SK-N-SH (cell line): ENCODE results near the gene OTOG. TPM values are rescaled to one million over a fixed set of nuclear protein-coding genes. Genes with fewer than 3 reads are reported as not detected.

ENCODE experiments used
- CTCF ChIA-PET: fragments of 300-600, 350-600 bp; formaldehyde crosslinking; extraction: SDS; loops from one replicate; lab custom pipeline; 2021; lab: Yijun Ruan, JAX
- POLR2A ChIA-PET: fragments of 350-600 bp; sonication (Branson Sonifier 250); formaldehyde crosslinking; extraction: SDS; loops from one replicate; lab custom pipeline; 2020; ENCODE audit warnings: antibody characterized with exemption, inconsistent platforms; lab: Yijun Ruan, JAX
- DNase-seq: peaks from one replicate; pipeline ENCODE4 v3.0.0; 2012
- H2AFZ ChIP-seq: fragments of 200-600 bp; sonication (generic); 2 replicates; pipeline ENCODE4 v1.8.1; 2016; ENCODE audit warnings: antibody characterized with exemption, mild to moderate bottlenecking, low read depth
- H3F3A ChIP-seq: fragments of 200-600 bp; sonication (generic); replicated peaks from 2 replicates; pipeline ENCODE3; 2016; ENCODE audit warnings: antibody characterized with exemption, mild to moderate bottlenecking; ENCODE audit not compliant: insufficient read depth
- H3K27ac ChIP-seq, 2 experiments: fragments of 200-500 bp in 1 of 2; fragments of 200-600 bp in 1 of 2; sonication (Bioruptor generic) in 1 of 2; sonication (generic), shearing (Covaris generic) in 1 of 2; 2 replicates each; pipeline versions ENCODE4 v1.5.1 to v1.6.1; 2014 to 2016; ENCODE audit warnings: low read depth in 2 of 2, inconsistent platforms in 1 of 2, low read length in 1 of 2, mild to moderate bottlenecking in 1 of 2, mixed read lengths in 1 of 2
- H3K27me3 ChIP-seq: fragments of 200-600 bp; sonication (generic), shearing (Covaris generic); 2 replicates; pipeline ENCODE4 v1.6.1; 2016; ENCODE audit warnings: mixed run types; ENCODE audit not compliant: insufficient read depth
- H3K36me3 ChIP-seq, 2 experiments: fragments of 200-500 bp in 1 of 2; fragments of 200-600 bp in 1 of 2; sonication (Bioruptor generic) in 1 of 2; sonication (generic) in 1 of 2; replicated peaks in 1 of 2; 2 replicates each; pipeline versions ENCODE3 to v1.5.1; 2014 to 2016; ENCODE audit warnings: low read length in 1 of 2, mild to moderate bottlenecking in 1 of 2; ENCODE audit not compliant: insufficient read depth in 2 of 2, control insufficient read depth in 1 of 2
- H3K4me1 ChIP-seq, 2 experiments: fragments of 200-500 bp in 1 of 2; fragments of 200-600 bp in 1 of 2; sonication (Bioruptor generic) in 1 of 2; sonication (generic), shearing (Covaris generic) in 1 of 2; 2 replicates each; pipeline versions ENCODE4 v1.5.1 to v1.6.1; 2014 to 2016; ENCODE audit warnings: low read depth in 1 of 2, low read length in 1 of 2, mixed run types in 1 of 2; ENCODE audit not compliant: insufficient read depth in 2 of 2, control insufficient read depth in 1 of 2
- H3K4me2 ChIP-seq: fragments of 200-600 bp; sonication (generic), shearing (Covaris generic); 2 replicates; pipeline ENCODE4 v1.6.1; 2017; ENCODE audit warnings: mixed run types
- H3K4me3 ChIP-seq, 2 experiments: fragments of 200-500 bp in 1 of 2; fragments of 200-600 bp in 1 of 2; sonication (Bioruptor generic) in 1 of 2; sonication (generic), shearing (Covaris generic) in 1 of 2; 2 replicates each; pipeline versions ENCODE4 v1.5.1 to v1.8.1; 2014 to 2016; ENCODE audit warnings: low read depth in 2 of 2, inconsistent platforms in 1 of 2, low read length in 1 of 2, mild to moderate bottlenecking in 1 of 2, mixed read lengths in 1 of 2, moderate library complexity in 1 of 2
- H3K79me2 ChIP-seq: fragments of 200-600 bp; sonication (generic); 2 replicates; pipeline ENCODE4 v1.8.1; 2017; ENCODE audit warnings: mild to moderate bottlenecking; ENCODE audit not compliant: insufficient read depth
- H3K9ac ChIP-seq: fragments of 200-600 bp; sonication (generic); 2 replicates; pipeline ENCODE4 v1.6.1; 2017; ENCODE audit warnings: mixed run types
- H3K9me2 ChIP-seq: fragments of 200-600 bp; sonication (generic); 2 replicates; pipeline ENCODE4 v1.6.1; 2017; ENCODE audit warnings: mixed run types
- H3K9me3 ChIP-seq: fragments of 200-600 bp; sonication (generic); 2 replicates; pipeline ENCODE4 v1.6.1; 2017; ENCODE audit warnings: mixed run types, mild to moderate bottlenecking, moderate library complexity
- H4K20me1 ChIP-seq: fragments of 200-600 bp; sonication (generic); 2 replicates; pipeline ENCODE4 v1.6.1; 2017; ENCODE audit warnings: mild to moderate bottlenecking, mixed run types; ENCODE audit not compliant: insufficient read depth
- EZH2phosphoT487 ChIP-seq: fragments of 200-600 bp; sonication (generic); IDR thresholded peaks from 2 replicates; pipeline ENCODE4 v1.6.1; 2017; ENCODE audit warnings: low read depth, mixed run types, mild to moderate bottlenecking, antibody characterized with exemption, moderate library complexity, borderline replicate concordance
- FOSL2 ChIP-seq: IDR thresholded peaks from 2 replicates; pipeline ENCODE4 v1.4.0; 2012; ENCODE audit warnings: low read depth, mild to moderate bottlenecking, moderate library complexity, borderline replicate concordance
- FOXM1 ChIP-seq: IDR thresholded peaks from 2 replicates; pipeline ENCODE4 v1.4.0; 2012; ENCODE audit warnings: low read depth, mild to moderate bottlenecking
- GABPA ChIP-seq: IDR thresholded peaks from 2 replicates; pipeline ENCODE4 v1.4.0; 2012; ENCODE audit warnings: low read depth, mild to moderate bottlenecking
- JUND ChIP-seq: IDR thresholded peaks from 2 replicates; pipeline ENCODE4 v1.4.0; 2012
- MEF2A ChIP-seq: IDR thresholded peaks from 2 replicates; pipeline ENCODE4 v1.4.0; 2012; ENCODE audit warnings: low read depth, borderline replicate concordance
- MXI1 ChIP-seq: IDR thresholded peaks from 2 replicates; pipeline ENCODE4 v1.6.1; 2012; ENCODE audit warnings: mild to moderate bottlenecking, low read depth, low read length, improper control_type of control experiment
- NFIC ChIP-seq: IDR thresholded peaks from 2 replicates; pipeline ENCODE4 v1.4.0; 2012; ENCODE audit warnings: borderline replicate concordance
- NRF1 ChIP-seq: IDR thresholded peaks from 2 replicates; pipeline ENCODE4 v1.6.1; 2012; ENCODE audit warnings: low read depth, mild to moderate bottlenecking, low read length
- RAD21 ChIP-seq: IDR thresholded peaks from 2 replicates; pipeline ENCODE4 v1.6.1; 2012; ENCODE audit warnings: mild to moderate bottlenecking, low read length
- RCOR1 ChIP-seq: fragments of 150-350 bp; IDR thresholded peaks from 2 replicates; pipeline ENCODE4 v1.6.1; 2017; ENCODE audit warnings: antibody characterized with exemption, low read length
- RXRA ChIP-seq: IDR thresholded peaks from 2 replicates; pipeline ENCODE4 v1.4.0; 2012; ENCODE audit warnings: low read depth, mild to moderate bottlenecking, borderline replicate concordance
- SIN3A ChIP-seq: IDR thresholded peaks from 2 replicates; pipeline ENCODE4 v1.6.1; 2012; ENCODE audit warnings: low read depth, mild to moderate bottlenecking, low read length, moderate library complexity, borderline replicate concordance
- SMC3 ChIP-seq: IDR thresholded peaks from 2 replicates; pipeline ENCODE4 v1.6.1; 2012; ENCODE audit warnings: low read depth, low read length, improper control_type of control experiment
- TCF12 ChIP-seq: IDR thresholded peaks from 2 replicates; pipeline ENCODE4 v1.4.0; 2012
- TEAD4 ChIP-seq: IDR thresholded peaks from 2 replicates; pipeline ENCODE4 v1.4.0; 2012; ENCODE audit warnings: mild to moderate bottlenecking, borderline replicate concordance; ENCODE audit not compliant: insufficient read depth
- WGBS: methylation state at CpG from one replicate; pipeline ENCODE4 v1.1.6; 2017; ENCODE audit warnings: low lambda C conversion rate; 5-methylcytosine and 5-hydroxymethylcytosine counted together
- polyA plus RNA-seq, 3 experiments: library from polyadenylated mRNA; depleted of rRNA; stranded (reverse); fragments of >200 nt; gene quantifications; 2 replicates each; pipeline ENCODE4 v1.2.3, GENCODE V29; 2012
- TF ChIP-seq, protein P1 (sequence below): IDR thresholded peaks from 2 replicates; pipeline ENCODE4 v1.6.1; 2012; ENCODE audit warnings: mild to moderate bottlenecking, low read depth, low read length, moderate library complexity
- TF ChIP-seq, protein P2 (sequence below): IDR thresholded peaks from 2 replicates; pipeline ENCODE4; 2012
- TF ChIP-seq, protein P3 (sequence below): fragments of 200-600 bp; sonication (generic); IDR thresholded peaks from 2 replicates; pipeline ENCODE4 v1.6.1; 2017; ENCODE audit warnings: antibody characterized with exemption, mild to moderate bottlenecking, moderate library complexity

Gene OTOG
- polyA plus RNA-seq, 1 of the 3 experiments (the other 2 are of a cell fraction): not detected

DNA sequence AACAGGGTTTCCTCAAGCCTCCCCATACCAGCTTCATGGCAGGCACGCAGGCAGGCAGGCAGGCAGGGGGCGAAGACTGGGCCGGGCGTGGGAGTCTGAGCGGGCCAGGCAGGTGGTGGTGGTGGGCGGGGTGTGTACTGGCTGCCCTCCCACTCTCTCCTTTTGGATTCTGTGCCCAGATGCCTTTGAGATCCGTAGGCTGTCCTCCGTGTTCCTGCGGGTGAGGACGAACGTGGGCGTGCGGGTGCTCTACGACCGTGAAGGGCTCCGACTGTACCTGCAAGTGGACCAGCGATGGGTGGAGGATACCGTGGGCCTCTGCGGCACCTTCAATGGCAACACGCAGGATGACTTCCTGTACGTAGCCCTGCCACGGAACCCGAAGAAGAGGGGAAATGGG is 23.0 kb downstream of the OTOG start:
- Histone ChIP-seq H3K4me2 (no peak overlapping the region), H3K36me3 (no peaks in the 10 kb centered on the region), H2AFZ (no peak overlapping the region), H3K9me3 (no peaks in the 10 kb centered on the region), H4K20me1 (no peaks in the 10 kb centered on the region), H3K27me3 (no peaks in the 10 kb centered on the region), H3K9me2 (no peaks in the 10 kb centered on the region), H3F3A (no peaks in the 10 kb centered on the region), H3K9ac (no peak overlapping the region), H3K4me3 (no peak overlapping the region), H3K79me2 (no peaks in the 10 kb centered on the region), H3K4me1 (no peaks in the 10 kb centered on the region), H3K27ac (no peak overlapping the region)
- no peak for TF ChIP-seq NFIC
- no peak for TF ChIP-seq TCF12
- TF ChIP-seq MEF2A: no peak
- TF ChIP-seq TEAD4: no peak
- TF ChIP-seq EZH2phosphoT487: no peak
- TF ChIP-seq RCOR1: no peak
- no peak for DNase-seq
- CTCF ChIA-PET: no interaction called here
- WGBS: 66% methylated on average over 9 of the region's 23 CpGs
- POLR2A ChIA-PET: no interaction called here

GRCh38 chr11:17571431-17572358 is 24.6 kb downstream of the OTOG start:
- CTCF ChIA-PET: interaction anchor here (0.8 to 1.2 kb wide), 2 partner anchors 159 to 160 kb away, joined by 3 to 4 read pairs; no protein-coding TSS in a partner anchor
- no peaks in the 10 kb centered on the region for H3K9me2 ChIP-seq
- DNase-seq: no peak
- no peaks in the 10 kb centered on the region for H3K4me1 ChIP-seq
- no peak overlapping the region for H3K4me2 ChIP-seq
- 75% methylated on average over 14 of the region's 14 CpGs for WGBS
- H4K20me1 ChIP-seq: no peaks in the 10 kb centered on the region
- no peaks in the 10 kb centered on the region for H3F3A ChIP-seq
- no peaks in the 10 kb centered on the region for H3K9me3 ChIP-seq
- POLR2A ChIA-PET: no interaction called here
- H2AFZ ChIP-seq: no peak overlapping the region
- H3K27ac ChIP-seq: no peak overlapping the region
- H3K36me3 ChIP-seq: no peaks in the 10 kb centered on the region
- no peak overlapping the region for H3K9ac ChIP-seq
- H3K27me3 ChIP-seq: no peaks in the 10 kb centered on the region
- H3K4me3 ChIP-seq: no peak overlapping the region
- no peaks in the 10 kb centered on the region for H3K79me2 ChIP-seq
- TF ChIP-seq SIN3A: no peak
- TF ChIP-seq FOSL2: no peak
- TF ChIP-seq SMC3: no peak
- TF ChIP-seq, protein P1, sequence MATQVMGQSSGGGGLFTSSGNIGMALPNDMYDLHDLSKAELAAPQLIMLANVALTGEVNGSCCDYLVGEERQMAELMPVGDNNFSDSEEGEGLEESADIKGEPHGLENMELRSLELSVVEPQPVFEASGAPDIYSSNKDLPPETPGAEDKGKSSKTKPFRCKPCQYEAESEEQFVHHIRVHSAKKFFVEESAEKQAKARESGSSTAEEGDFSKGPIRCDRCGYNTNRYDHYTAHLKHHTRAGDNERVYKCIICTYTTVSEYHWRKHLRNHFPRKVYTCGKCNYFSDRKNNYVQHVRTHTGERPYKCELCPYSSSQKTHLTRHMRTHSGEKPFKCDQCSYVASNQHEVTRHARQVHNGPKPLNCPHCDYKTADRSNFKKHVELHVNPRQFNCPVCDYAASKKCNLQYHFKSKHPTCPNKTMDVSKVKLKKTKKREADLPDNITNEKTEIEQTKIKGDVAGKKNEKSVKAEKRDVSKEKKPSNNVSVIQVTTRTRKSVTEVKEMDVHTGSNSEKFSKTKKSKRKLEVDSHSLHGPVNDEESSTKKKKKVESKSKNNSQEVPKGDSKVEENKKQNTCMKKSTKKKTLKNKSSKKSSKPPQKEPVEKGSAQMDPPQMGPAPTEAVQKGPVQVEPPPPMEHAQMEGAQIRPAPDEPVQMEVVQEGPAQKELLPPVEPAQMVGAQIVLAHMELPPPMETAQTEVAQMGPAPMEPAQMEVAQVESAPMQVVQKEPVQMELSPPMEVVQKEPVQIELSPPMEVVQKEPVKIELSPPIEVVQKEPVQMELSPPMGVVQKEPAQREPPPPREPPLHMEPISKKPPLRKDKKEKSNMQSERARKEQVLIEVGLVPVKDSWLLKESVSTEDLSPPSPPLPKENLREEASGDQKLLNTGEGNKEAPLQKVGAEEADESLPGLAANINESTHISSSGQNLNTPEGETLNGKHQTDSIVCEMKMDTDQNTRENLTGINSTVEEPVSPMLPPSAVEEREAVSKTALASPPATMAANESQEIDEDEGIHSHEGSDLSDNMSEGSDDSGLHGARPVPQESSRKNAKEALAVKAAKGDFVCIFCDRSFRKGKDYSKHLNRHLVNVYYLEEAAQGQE: no peak
- no peak for TF ChIP-seq TEAD4
- no peak for TF ChIP-seq NRF1
- no peak for TF ChIP-seq MXI1
- TF ChIP-seq MEF2A: no peak
- no peak for TF ChIP-seq GABPA
- no peak for TF ChIP-seq RXRA
- no peak for TF ChIP-seq NFIC
- TF ChIP-seq, protein P2, sequence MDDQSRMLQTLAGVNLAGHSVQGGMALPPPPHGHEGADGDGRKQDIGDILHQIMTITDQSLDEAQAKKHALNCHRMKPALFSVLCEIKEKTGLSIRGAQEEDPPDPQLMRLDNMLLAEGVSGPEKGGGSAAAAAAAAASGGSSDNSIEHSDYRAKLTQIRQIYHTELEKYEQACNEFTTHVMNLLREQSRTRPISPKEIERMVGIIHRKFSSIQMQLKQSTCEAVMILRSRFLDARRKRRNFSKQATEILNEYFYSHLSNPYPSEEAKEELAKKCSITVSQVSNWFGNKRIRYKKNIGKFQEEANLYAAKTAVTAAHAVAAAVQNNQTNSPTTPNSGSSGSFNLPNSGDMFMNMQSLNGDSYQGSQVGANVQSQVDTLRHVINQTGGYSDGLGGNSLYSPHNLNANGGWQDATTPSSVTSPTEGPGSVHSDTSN: no peak
- TF ChIP-seq JUND: no peak
- TF ChIP-seq, protein P3, sequence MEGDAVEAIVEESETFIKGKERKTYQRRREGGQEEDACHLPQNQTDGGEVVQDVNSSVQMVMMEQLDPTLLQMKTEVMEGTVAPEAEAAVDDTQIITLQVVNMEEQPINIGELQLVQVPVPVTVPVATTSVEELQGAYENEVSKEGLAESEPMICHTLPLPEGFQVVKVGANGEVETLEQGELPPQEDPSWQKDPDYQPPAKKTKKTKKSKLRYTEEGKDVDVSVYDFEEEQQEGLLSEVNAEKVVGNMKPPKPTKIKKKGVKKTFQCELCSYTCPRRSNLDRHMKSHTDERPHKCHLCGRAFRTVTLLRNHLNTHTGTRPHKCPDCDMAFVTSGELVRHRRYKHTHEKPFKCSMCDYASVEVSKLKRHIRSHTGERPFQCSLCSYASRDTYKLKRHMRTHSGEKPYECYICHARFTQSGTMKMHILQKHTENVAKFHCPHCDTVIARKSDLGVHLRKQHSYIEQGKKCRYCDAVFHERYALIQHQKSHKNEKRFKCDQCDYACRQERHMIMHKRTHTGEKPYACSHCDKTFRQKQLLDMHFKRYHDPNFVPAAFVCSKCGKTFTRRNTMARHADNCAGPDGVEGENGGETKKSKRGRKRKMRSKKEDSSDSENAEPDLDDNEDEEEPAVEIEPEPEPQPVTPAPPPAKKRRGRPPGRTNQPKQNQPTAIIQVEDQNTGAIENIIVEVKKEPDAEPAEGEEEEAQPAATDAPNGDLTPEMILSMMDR: no peak
- TF ChIP-seq RAD21: no peak
- no peak for TF ChIP-seq FOXM1
